ENCODE measurements around the gene CRABP2. TPM values are rescaled to one million over a fixed set of nuclear protein-coding genes. Genes with fewer than 3 reads are reported as not detected.

CRABP2 gene
- total RNA-seq, 1 donor from 2014 or later: 2.4 TPM

- DNase-seq: peak; percentile 86
- H3K27me3 Mint-ChIP-seq (ENCODE audit: unreplicated experiment): peaks cover 24% of the 10 kb centered on the region
- H3K27ac Mint-ChIP-seq (ENCODE audit: unreplicated experiment): peak within 1 kb of the TSS; percentile 97
- peaks cover 28% of the 10 kb centered on the region for H3K9me3 Mint-ChIP-seq (ENCODE audit: unreplicated experiment)
- no peak for TF ChIP-seq CTCF (IDR thresholded peaks at IDR 0.05; ENCODE audit: partially characterized antibody, unreplicated experiment)
- H3K4me3 Mint-ChIP-seq (ENCODE audit: unreplicated experiment): peak within 1 kb of the TSS; percentile 97
- peaks cover 5% of the 10 kb centered on the region for H3K36me3 Mint-ChIP-seq (ENCODE audit: unreplicated experiment)
- peaks cover 35% of the 10 kb centered on the region for H3K4me1 Mint-ChIP-seq (ENCODE audit: low read depth, unreplicated experiment)
These were observed 28.4 kb downstream of the CRABP2 start, which contains the start of gene NES for GRCh38 chr1:156676820-156677615. NES (minus strand) TSS chr1:156677407; CDS start chr1:156677264, 143 bp downstream.

GRCh38 chr1:156676114-156676819 is 29.1 kb downstream of the CRABP2 start:
- TF ChIP-seq CTCF (IDR thresholded peaks at IDR 0.05; ENCODE audit: partially characterized antibody, unreplicated experiment): no peak
- Mint-ChIP-seq H3K4me3 (ENCODE audit: unreplicated experiment) (peak overlapping the region; percentile 97), H3K36me3 (ENCODE audit: unreplicated experiment) (peaks cover 13% of the 10 kb centered on the region), H3K27me3 (ENCODE audit: unreplicated experiment) (peaks cover 26% of the 10 kb centered on the region), H3K4me1 (ENCODE audit: low read depth, unreplicated experiment) (peaks cover 41% of the 10 kb centered on the region), H3K9me3 (ENCODE audit: unreplicated experiment) (peaks cover 35% of the 10 kb centered on the region), H3K27ac (ENCODE audit: unreplicated experiment) (peak overlapping the region; percentile 97)
- no peak for DNase-seq

GRCh38 chr1:156675210-156676113 is 29.9 kb downstream of the CRABP2 start:
- H3K9me3 Mint-ChIP-seq (ENCODE audit: unreplicated experiment): peaks cover 37% of the 10 kb centered on the region
- peaks cover 16% of the 10 kb centered on the region for H3K36me3 Mint-ChIP-seq (ENCODE audit: unreplicated experiment)
- H3K4me1 Mint-ChIP-seq (ENCODE audit: low read depth, unreplicated experiment): peaks cover 45% of the 10 kb centered on the region
- peak overlapping the region; percentile 97 for H3K4me3 Mint-ChIP-seq (ENCODE audit: unreplicated experiment)
- peaks cover 29% of the 10 kb centered on the region for H3K27me3 Mint-ChIP-seq (ENCODE audit: unreplicated experiment)
- no peak for TF ChIP-seq CTCF (IDR thresholded peaks at IDR 0.05; ENCODE audit: partially characterized antibody, unreplicated experiment)
- peak overlapping the region; percentile 97 for H3K27ac Mint-ChIP-seq (ENCODE audit: unreplicated experiment)
- DNase-seq: peak; percentile 73

GRCh38 chr1:156673387-156674121 is 31.8 kb downstream of the CRABP2 start:
- DNase-seq: peak; percentile 83
- Mint-ChIP-seq H3K27ac (ENCODE audit: unreplicated experiment) (peak overlapping the region; percentile 97), H3K4me1 (ENCODE audit: low read depth, unreplicated experiment) (peaks cover 54% of the 10 kb centered on the region), H3K9me3 (ENCODE audit: unreplicated experiment) (peaks cover 37% of the 10 kb centered on the region), H3K27me3 (ENCODE audit: unreplicated experiment) (peaks cover 37% of the 10 kb centered on the region), H3K36me3 (ENCODE audit: unreplicated experiment) (peaks cover 16% of the 10 kb centered on the region), H3K4me3 (ENCODE audit: unreplicated experiment) (peak overlapping the region; percentile 97)
- no peak for TF ChIP-seq CTCF (IDR thresholded peaks at IDR 0.05; ENCODE audit: partially characterized antibody, unreplicated experiment)

Measured in glutamatergic neuron (in vitro differentiated cells).